Caco-2 (cell line): ENCODE results near the gene ANKRD27. TPM values are rescaled to one million over a fixed set of nuclear protein-coding genes. Genes with fewer than 3 reads are reported as not detected.

Experiments
- BruUV-seq: library from RNA; stranded (reverse); fragments of 400-500 nt; replicated peaks from 2 replicates; lab custom pipeline; 2021; lab: Mats Ljungman, UMichigan
- CTCF ChIA-PET: fragments of 300-600 bp; sonication (Branson Sonifier 250); formaldehyde crosslinking; loops from one replicate; lab custom pipeline; 2022; ENCODE audit warnings: antibody characterized with exemption; lab: Charles Lee
- POLR2A ChIA-PET: fragments of 300-600 bp; sonication (Branson Sonifier 250); formaldehyde crosslinking; loops from one replicate; lab custom pipeline; 2022; ENCODE audit warnings: antibody characterized with exemption; lab: Charles Lee
- DNase-seq, 2 experiments: peaks; one replicate each; pipeline versions ENCODE4 v3.0.0 to v3.0.0-alpha.2; 2020 to 2022
- H3K27me3 ChIP-seq: replicated peaks from 2 replicates; pipeline ENCODE4 v1.6.0; 2011; ENCODE audit warnings: low read length; ENCODE audit not compliant: control insufficient read depth, insufficient read depth
- H3K36me3 ChIP-seq: 2 replicates; pipeline ENCODE4 v1.5.1; 2011; ENCODE audit warnings: low read length; ENCODE audit not compliant: control insufficient read depth, insufficient read depth
- H3K4me1 ChIP-seq: fragments of 250-450 bp; sonication (Bioruptor Pico); 2 replicates; pipeline ENCODE4 v1.5.1; 2020; ENCODE audit warnings: mild to moderate bottlenecking
- H3K4me3 ChIP-seq: 2 replicates; pipeline ENCODE4 v1.5.1; 2011; ENCODE audit warnings: low read depth, mild to moderate bottlenecking, control low read depth, low read length
- H3K9me3 ChIP-seq: fragments of 250-450 bp; sonication (Bioruptor Pico); 2 replicates; pipeline ENCODE4 v1.5.1; 2020; ENCODE audit warnings: mild to moderate bottlenecking, moderate library complexity
- H3K27ac Mint-ChIP-seq: one replicate; pipeline ENCODE4 v1.8.0; 2022; ENCODE audit warnings: mixed read lengths; ENCODE audit not compliant: unreplicated experiment
- H3K27me3 Mint-ChIP-seq: one replicate; pipeline ENCODE4 v1.8.0; 2022; ENCODE audit warnings: mixed read lengths; ENCODE audit not compliant: insufficient read depth, unreplicated experiment
- H3K36me3 Mint-ChIP-seq: one replicate; pipeline ENCODE4 v1.8.0; 2022; ENCODE audit warnings: mild to moderate bottlenecking, mixed read lengths; ENCODE audit not compliant: insufficient read depth, unreplicated experiment
- H3K4me1 Mint-ChIP-seq: one replicate; pipeline ENCODE4 v1.8.0; 2022; ENCODE audit warnings: low read depth, mixed read lengths; ENCODE audit not compliant: unreplicated experiment
- H3K4me3 Mint-ChIP-seq: one replicate; pipeline ENCODE4 v1.8.0; 2022; ENCODE audit warnings: mild to moderate bottlenecking, moderate library complexity, mixed read lengths; ENCODE audit not compliant: unreplicated experiment
- H3K9me3 Mint-ChIP-seq: one replicate; pipeline ENCODE4 v1.8.0; 2022; ENCODE audit warnings: mixed read lengths; ENCODE audit not compliant: unreplicated experiment
- CTCF ChIP-seq, 2 experiments: fragments of 200-600 bp in 1 of 2; IDR thresholded peaks; 1 replicate in 1 of 2; 2 replicates in 1 of 2; pipeline versions ENCODE4 v1.5.1 to v1.8.0; 2011 to 2022; ENCODE audit warnings: antibody characterized with exemption in 1 of 2, control low read depth in 1 of 2, inconsistent platforms in 1 of 2, low read depth in 1 of 2, low read length in 1 of 2, mild to moderate bottlenecking in 1 of 2, moderate library complexity in 1 of 2; ENCODE audit not compliant: insufficient read depth in 1 of 2, severe bottlenecking in 1 of 2, unreplicated experiment in 1 of 2
- intact Hi-C: fragments of 100-400 bp; cut with micrococcal nuclease; formaldehyde crosslinking; loops from one replicate; pipeline ENCODE4 v1.10.0; 2022; ENCODE audit not compliant: unreplicated experiment
- total RNA-seq: library from RNA; stranded (reverse); gene quantifications from 2 replicates; pipeline ENCODE4 v1.2.3, GENCODE V29; 2022

ANKRD27 gene
- total RNA-seq, 1 experiment from 2014 or later: 54.3 TPM

- H3K9me3 Mint-ChIP-seq: no peaks in the 10 kb centered on the region
- Histone ChIP-seq H3K27me3 (no peaks in the 10 kb centered on the region), H3K4me3 (peak overlapping the region; percentile 90), H3K9me3 (no peaks in the 10 kb centered on the region), H3K4me1 (peaks cover 20% of the 10 kb centered on the region), H3K36me3 (0 out of 2 replicates have a peak, but pooled peaks cover 2% of the 10 kb centered on the region)
- no peak for DNase-seq
- peak overlapping the region; percentile 75 for H3K27ac Mint-ChIP-seq
- no peak for TF ChIP-seq CTCF (IDR thresholded peaks at IDR 0.05; ENCODE audit: insufficient read depth in 1 of 2, low read depth in 1 of 2, low read length in 1 of 2, severe bottlenecking in 1 of 2, unreplicated experiment in 1 of 2)
- POLR2A ChIA-PET: interaction anchor here (0.6 to 1.5 kb wide), 2 partner anchors 17 to 1460 kb away, joined by 3 to 5 read pairs; partner anchors contain the start of gene NUDT19
- intact Hi-C loops: loop anchor here (10.0 kb wide), 2 partner anchors 80 to 270 kb away; partner anchors contain the start of gene DPY19L3
- peaks cover 26% of the 10 kb centered on the region for H3K36me3 Mint-ChIP-seq
- H3K4me1 Mint-ChIP-seq: peaks cover 40% of the 10 kb centered on the region
- no peaks in the 10 kb centered on the region for H3K27me3 Mint-ChIP-seq
- peak overlapping the region; percentile 90 for H3K4me3 Mint-ChIP-seq
- TSS peak; percentile 45 for BruUV-seq
- CTCF ChIA-PET: no interaction called here
These were observed 638 bp downstream of the ANKRD27 start for GRCh38 chr19:32674153-32674930.

- H3K27ac Mint-ChIP-seq: peak overlapping the region; percentile 75
- Histone ChIP-seq H3K27me3 (no peaks in the 10 kb centered on the region), H3K4me1 (peaks cover 22% of the 10 kb centered on the region), H3K36me3 (0 out of 2 replicates have a peak, but pooled peaks cover 2% of the 10 kb centered on the region), H3K4me3 (peak overlapping the region; percentile 90; the same call in 1 of the 2 replicates), H3K9me3 (no peaks in the 10 kb centered on the region)
- no peak for DNase-seq
- CTCF ChIA-PET: no interaction called here
- no peak for TF ChIP-seq CTCF (IDR thresholded peaks at IDR 0.05; ENCODE audit: insufficient read depth in 1 of 2, low read depth in 1 of 2, low read length in 1 of 2, severe bottlenecking in 1 of 2, unreplicated experiment in 1 of 2)
- intact Hi-C loops: loop anchor here (10.0 kb wide), 2 partner anchors 79 to 269 kb away; partner anchors contain the start of gene DPY19L3
- H3K36me3 Mint-ChIP-seq: peaks cover 31% of the 10 kb centered on the region
- H3K9me3 Mint-ChIP-seq: no peaks in the 10 kb centered on the region
- H3K4me1 Mint-ChIP-seq: peaks cover 42% of the 10 kb centered on the region
- H3K4me3 Mint-ChIP-seq: peak overlapping the region; percentile 90
- POLR2A ChIA-PET: no interaction called here
- no TSS peak for BruUV-seq
- no peaks in the 10 kb centered on the region for H3K27me3 Mint-ChIP-seq
These were observed 1.4 kb downstream of the ANKRD27 start for GRCh38 chr19:32673573-32673972.

- no peak for DNase-seq
- Histone ChIP-seq H3K4me3 (no peak overlapping the region), H3K27me3 (no peaks in the 10 kb centered on the region), H3K36me3 (0 out of 2 replicates have a peak, but pooled peaks cover 2% of the 10 kb centered on the region), H3K4me1 (peaks cover 22% of the 10 kb centered on the region), H3K9me3 (no peaks in the 10 kb centered on the region)
- no peak for TF ChIP-seq CTCF (IDR thresholded peaks at IDR 0.05; ENCODE audit: insufficient read depth in 1 of 2, low read depth in 1 of 2, low read length in 1 of 2, severe bottlenecking in 1 of 2, unreplicated experiment in 1 of 2)
- no peaks in the 10 kb centered on the region for H3K9me3 Mint-ChIP-seq
- ChIA-PET CTCF (no interaction called here), POLR2A (no interaction called here)
- no peaks in the 10 kb centered on the region for H3K27me3 Mint-ChIP-seq
- H3K36me3 Mint-ChIP-seq: peaks cover 37% of the 10 kb centered on the region
- peaks cover 39% of the 10 kb centered on the region for H3K4me1 Mint-ChIP-seq
- peak overlapping the region; percentile 56 for H3K4me3 Mint-ChIP-seq
- intact Hi-C loops: loop anchor here (10.0 kb wide), 2 partner anchors 78 to 268 kb away; partner anchors contain the start of gene DPY19L3
- no TSS peak for BruUV-seq
- H3K27ac Mint-ChIP-seq: no peak overlapping the region
These were observed 2.1 kb downstream of the ANKRD27 start for GRCh38 chr19:32672841-32673240.
